PC-9 (cell line): Measurements from ENCODE around the gene SRSF4.

ENCODE experiments used
- CTCF ChIP-seq: fragments of 200-600 bp; sonication (generic); conservative IDR thresholded peaks from 2 replicates; pipeline ENCODE4 v1.6.1; 2017; ENCODE audit warnings: mixed run types, antibody characterized with exemption, mild to moderate bottlenecking, moderate library complexity
- EZH2 ChIP-seq: fragments of 200-600 bp; sonication (generic); IDR thresholded peaks from 2 replicates; pipeline ENCODE4 v1.8.0; 2017; ENCODE audit warnings: antibody characterized with exemption, low read depth

- TF ChIP-seq CTCF (no peak; the same call in 1 of the 2 replicates), EZH2 (no peak)
Measured at GRCh38 chr1:29197590-29197924, 15.9 kb upstream of the SRSF4 start.
